KG1 (cell line): ENCODE data around the gene ZNF391.
A peak's percentile ranks its signal among the peaks of the same experiment; 100 is the strongest.
"Not testable (repeated sequence)": the region's sequence is repeated elsewhere in the genome, so short reads cannot be mapped to it uniquely, and the experiment has no call there.

Experiments
- DNase-seq: peaks from one replicate; lab custom pipeline; 2025; lab: John Stamatoyannopoulos, UW

Gene ZNF391

DNA sequence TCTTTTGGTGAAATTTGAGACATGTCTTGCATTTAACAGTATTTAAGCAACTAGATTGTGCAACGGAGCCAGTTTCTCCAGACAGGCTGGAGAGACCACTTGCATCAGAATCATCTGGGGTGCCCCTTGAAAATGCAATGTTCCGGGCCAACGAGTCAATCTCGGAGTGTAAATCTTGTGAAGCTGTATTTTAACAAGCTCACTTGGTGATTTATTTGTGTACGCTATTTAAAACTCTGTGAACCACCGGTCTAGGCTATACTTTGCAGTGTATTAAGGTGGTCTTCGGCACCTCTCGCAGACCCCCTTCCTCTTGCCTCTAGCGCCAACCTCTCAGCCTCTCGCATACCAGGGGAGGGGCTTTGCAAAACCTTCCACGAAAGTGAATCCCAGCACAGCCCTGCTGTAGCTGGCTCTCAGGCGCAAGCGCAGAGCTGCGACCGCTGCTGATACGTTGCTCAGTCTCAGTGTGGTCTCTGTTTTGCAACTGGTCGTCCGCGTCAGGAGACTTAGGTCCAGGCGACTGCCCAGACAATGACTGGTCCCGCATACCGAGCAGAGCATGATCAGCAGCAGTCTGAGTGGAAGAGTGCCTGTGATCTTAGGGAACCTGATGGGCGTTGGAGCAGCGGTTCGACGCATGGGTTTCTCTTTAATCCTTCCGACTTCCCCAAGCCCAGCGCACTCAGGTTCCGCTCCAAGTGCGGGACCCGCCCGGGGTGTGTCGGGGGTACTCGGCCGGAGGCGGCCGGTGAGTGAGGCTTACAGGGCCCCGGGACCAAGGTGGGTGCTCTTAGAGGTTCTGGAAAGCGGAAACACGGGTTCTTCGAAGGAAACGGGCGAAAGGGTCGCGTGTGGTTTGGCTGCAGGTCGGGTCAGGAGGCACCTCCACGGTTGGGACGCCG lies at the start of gene ZNF391:
ZNF391 (plus strand) TSS at position 467 of the 905 bp plus-strand sequence. CDS start 11,612 bp downstream, outside the sequence.
- DNase-seq = peak; percentile 73

DNA sequence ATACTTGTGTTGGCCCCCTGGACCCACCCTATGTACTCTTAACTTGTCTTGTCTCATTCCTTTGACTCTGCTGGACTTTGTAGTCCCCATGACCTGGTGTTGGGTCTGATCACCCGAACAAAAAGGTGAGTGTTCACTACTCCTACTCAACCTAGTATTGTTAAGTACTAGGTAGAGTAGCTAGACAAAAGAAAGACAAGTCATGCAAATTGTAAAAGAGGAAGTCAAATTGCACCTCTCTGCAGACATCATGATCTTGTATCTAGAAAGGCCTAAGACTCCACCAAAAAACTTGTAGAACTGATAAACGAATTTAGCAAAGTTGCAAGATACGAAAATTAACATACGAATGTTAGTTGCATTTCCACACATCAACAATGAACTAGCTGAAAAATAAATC lies 35.7 kb upstream of the ZNF391 start:
- no peak for DNase-seq

DNA sequence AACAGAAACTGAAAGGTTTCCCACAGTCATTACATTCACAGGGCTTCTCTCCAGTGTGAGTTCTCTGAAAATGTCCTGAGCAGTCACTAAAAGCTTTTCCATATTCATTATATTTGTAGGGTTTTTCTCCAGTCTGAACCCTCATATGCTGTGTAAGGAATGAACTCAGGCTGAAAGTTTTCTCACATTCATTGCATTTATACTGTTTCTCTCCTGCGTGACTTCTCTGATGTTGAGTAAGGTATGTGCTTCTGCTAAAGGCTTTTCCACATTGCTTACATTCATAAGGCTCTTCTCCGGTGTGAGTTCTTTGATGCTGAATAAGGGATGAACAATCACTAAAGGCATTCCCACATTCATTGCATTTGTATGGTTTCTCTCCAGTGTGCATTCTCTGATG lies 29.8 kb upstream of the ZNF391 start:
- DNase-seq = no peak

GRCh38 chr6:27359231-27359630 lies 29.3 kb upstream of the ZNF391 start:
- DNase-seq = no peak

DNA sequence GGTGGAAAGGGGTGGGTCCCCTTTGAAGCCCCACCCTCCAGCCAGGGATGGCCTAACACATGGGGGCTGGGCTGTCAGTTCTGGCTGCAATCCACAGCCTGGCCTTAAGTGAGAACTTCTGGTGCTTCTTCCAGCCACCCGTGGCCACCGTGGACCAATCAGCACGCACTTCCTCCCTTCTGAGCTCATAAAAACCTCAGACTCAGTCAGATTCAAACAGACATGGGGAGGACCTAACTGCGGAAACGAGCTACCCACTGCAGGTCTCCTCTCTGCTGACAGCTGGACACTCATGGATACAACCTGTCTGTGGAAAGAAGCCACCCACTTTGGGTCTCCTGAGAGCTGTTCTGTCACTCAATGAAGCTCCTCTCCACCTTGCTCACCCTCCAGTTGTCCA lies 20.4 kb upstream of the ZNF391 start:
- no peak for DNase-seq

- no peak for DNase-seq
These were observed 18.2 kb upstream of the ZNF391 start for GRCh38 chr6:27370391-27370790.

DNA sequence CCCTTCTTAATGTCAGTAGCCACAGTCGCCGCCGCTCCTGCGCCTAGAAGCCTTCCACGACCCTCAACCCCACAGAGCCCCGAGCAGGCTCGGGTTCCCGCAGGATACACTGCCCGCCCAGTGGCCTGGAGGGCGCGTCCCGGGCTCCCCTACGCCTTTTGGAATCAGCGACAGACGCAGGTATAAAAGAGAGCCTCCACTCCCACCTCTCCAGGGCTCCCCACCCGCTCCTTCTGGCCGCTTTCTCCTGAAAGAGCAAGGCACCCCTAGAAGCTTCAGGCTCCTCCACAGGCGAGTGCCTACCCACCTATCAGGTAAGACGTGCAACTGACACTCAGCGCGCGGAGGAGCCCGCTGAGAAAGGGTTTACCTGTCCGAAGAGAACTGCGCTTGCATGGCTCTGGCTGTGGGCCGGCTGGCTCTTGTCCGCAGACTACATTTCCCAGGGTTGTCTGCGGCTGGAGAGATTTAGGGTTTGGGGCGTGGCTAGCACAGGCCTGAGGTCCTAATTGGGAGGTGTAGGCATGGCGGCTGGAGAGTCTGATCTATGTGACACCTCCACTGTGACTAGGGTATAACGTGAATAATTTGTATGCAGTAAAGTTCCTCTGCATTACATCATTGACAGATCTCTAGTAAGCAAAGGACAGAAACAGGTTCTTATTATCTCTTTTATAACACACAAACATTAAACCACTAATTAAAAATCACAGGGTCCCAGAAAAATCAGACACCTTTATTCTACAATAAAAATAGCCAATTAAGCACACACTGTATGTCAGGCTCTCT lies 13.5 kb upstream of the ZNF391 start:
- DNase-seq = peak; percentile 1

DNA sequence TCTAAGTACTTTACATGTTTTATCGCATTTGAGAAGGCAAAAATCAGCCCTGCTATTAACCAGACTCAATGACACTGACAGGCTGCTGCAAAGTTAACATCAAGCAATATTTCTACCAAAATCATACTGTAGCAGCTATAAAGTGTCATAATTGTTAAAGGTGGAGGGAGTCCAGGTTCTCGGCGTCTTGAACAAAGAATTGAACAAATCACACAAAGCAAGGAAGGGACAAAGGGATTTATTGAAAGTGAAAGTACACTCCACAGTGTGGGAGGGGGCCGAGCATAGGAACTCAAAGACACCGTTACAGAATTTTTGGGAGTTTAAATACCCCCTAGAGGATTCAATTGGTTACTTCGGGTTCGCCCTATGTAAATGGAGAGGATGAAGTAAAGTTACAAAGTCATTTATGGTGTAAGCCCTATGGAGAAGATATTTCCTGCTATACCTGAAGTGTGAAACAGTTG lies 12.9 kb upstream of the ZNF391 start:
- DNase-seq = no peak

DNA sequence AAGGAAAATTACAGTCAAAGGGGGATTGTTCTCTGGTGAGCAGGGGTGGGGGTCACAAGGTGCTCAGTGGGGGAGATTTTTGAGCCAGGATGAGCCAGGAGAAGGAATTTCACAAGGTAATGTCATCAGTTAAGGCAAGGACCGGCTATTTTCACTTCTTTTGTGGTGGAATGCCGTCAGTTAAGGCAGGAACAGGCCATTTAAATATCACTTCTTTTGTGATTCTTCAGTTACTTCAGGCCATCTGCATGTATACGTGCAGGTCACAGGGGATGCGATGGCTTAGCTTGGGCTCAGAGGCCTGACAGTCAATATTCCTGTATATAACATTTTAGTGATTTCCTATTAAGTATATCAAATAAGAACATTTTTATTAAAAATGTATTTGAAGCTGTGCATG lies 10.2 kb upstream of the ZNF391 start:
- not testable (repeated sequence) for DNase-seq

GRCh38 chr6:27381001-27381400 lies 7.6 kb upstream of the ZNF391 start:
- not testable (repeated sequence) for DNase-seq

- no peak for DNase-seq
These were observed 5.5 kb upstream of the ZNF391 start for GRCh38 chr6:27383011-27383410.

GRCh38 chr6:27383481-27383880 lies 5.1 kb upstream of the ZNF391 start:
- DNase-seq = no peak

GRCh38 chr6:27392623-27393022 lies 4.1 kb downstream of the ZNF391 start:
- no peak for DNase-seq

- DNase-seq = no peak
These were observed 5.5 kb downstream of the ZNF391 start for GRCh38 chr6:27394073-27394472.

DNA sequence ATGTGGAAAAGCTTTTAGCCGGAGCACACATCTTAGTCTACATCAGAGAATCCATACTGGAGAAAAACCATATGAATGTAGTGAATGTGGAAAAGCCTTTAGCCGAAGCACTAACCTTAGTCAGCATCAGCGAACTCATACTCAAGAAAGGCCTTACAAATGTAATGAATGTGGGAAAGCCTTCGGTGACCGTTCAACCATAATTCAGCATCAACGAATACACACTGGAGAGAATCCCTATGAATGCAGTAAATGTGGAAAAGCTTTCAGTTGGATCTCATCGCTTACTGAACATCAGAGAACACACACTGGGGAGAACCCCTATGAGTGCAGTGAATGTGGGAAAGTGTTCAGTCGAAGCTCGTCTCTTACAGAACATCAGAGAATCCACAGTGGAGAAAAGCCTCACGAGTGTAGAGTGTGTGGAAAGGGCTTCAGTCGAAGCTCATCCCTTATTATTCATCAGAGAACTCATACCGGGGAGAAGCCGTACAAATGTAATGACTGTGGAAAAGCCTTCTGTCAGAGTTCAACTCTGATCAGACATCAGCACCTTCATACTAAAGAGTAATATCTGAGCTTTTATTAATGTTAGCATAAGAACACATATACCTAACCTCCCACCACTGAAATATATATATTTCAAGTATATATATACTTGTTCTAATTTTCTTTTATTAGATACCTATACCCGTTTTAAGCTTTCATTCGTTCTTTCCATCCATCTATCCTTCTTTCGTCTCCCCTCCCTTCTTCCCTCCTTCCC lies 12.5 kb downstream of the ZNF391 start:
- DNase-seq = no peak

- no peak for DNase-seq
These were observed 17.5 kb downstream of the ZNF391 start for GRCh38 chr6:27406085-27406484.

GRCh38 chr6:27407153-27407814 lies 18.7 kb downstream of the ZNF391 start:
- DNase-seq = no peak

DNA sequence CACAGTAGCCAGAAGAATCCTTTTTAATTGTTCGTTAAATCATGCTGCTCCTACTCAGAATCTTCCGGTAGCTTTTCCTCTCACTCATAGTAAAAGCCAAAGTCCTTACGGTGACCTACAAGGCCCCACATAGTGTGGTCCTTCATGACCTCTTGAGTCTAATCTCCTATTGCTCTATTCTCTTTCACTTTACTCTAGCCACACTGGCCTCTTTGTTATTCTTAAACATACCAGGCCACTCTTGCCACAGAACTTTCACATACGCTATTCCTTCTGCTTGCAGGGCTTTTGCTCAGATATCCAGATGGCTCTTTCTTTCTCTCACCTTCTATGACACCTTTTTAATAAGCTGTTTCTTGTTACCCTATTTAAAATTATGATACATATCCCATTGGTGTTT lies 25.7 kb downstream of the ZNF391 start:
- DNase-seq = no peak

DNA sequence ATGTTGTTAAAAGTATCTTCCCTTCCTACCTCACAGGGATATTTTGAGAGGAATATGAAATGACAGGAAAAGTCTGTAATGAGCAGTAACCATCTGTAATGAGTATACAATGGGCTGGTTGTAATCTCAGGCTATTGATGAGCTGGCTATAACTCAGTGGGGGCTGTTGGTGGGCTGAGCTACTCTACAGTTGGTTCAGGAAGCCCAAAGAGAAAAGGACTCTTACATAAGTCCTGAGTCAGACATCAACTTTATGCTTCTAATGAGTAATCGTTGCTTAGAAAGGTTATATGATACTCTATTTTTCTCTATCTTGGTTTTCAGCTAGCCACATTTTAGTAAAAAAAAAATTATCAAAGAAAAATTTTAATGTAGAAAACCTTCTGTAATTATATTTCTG lies 26.4 kb downstream of the ZNF391 start:
- no peak for DNase-seq

GRCh38 chr6:27415898-27416297 lies 27.3 kb downstream of the ZNF391 start:
- no peak for DNase-seq

GRCh38 chr6:27419363-27419762 lies 30.8 kb downstream of the ZNF391 start:
- no peak for DNase-seq
